SK-N-SH (cell line): ENCODE data around the gene PTGDR2. TPM values are rescaled to one million over a fixed set of nuclear protein-coding genes. Genes with fewer than 3 reads are reported as not detected.
A peak's percentile ranks its signal among the peaks of the same experiment; 100 is the strongest.

Source experiments
- CTCF ChIA-PET: fragments of 300-600, 350-600 bp; formaldehyde crosslinking; extraction: SDS; loops from one replicate; lab custom pipeline; 2021; lab: Yijun Ruan, JAX
- POLR2A ChIA-PET: fragments of 350-600 bp; sonication (Branson Sonifier 250); formaldehyde crosslinking; extraction: SDS; loops from one replicate; lab custom pipeline; 2020; ENCODE audit warnings: antibody characterized with exemption, inconsistent platforms; lab: Yijun Ruan, JAX
- DNase-seq: peaks from one replicate; pipeline ENCODE4 v3.0.0; 2012
- H2AFZ ChIP-seq: fragments of 200-600 bp; sonication (generic); 2 replicates; pipeline ENCODE4 v1.8.1; 2016; ENCODE audit warnings: antibody characterized with exemption, mild to moderate bottlenecking, low read depth
- H3F3A ChIP-seq: fragments of 200-600 bp; sonication (generic); replicated peaks from 2 replicates; pipeline ENCODE3; 2016; ENCODE audit warnings: antibody characterized with exemption, mild to moderate bottlenecking; ENCODE audit not compliant: insufficient read depth
- H3K27ac ChIP-seq, 2 experiments: fragments of 200-500 bp in 1 of 2; fragments of 200-600 bp in 1 of 2; sonication (Bioruptor generic) in 1 of 2; sonication (generic), shearing (Covaris generic) in 1 of 2; 2 replicates each; pipeline versions ENCODE4 v1.5.1 to v1.6.1; 2014 to 2016; ENCODE audit warnings: low read depth in 2 of 2, inconsistent platforms in 1 of 2, low read length in 1 of 2, mild to moderate bottlenecking in 1 of 2, mixed read lengths in 1 of 2
- H3K27me3 ChIP-seq: fragments of 200-600 bp; sonication (generic), shearing (Covaris generic); 2 replicates; pipeline ENCODE4 v1.6.1; 2016; ENCODE audit warnings: mixed run types; ENCODE audit not compliant: insufficient read depth
- H3K36me3 ChIP-seq, 2 experiments: fragments of 200-500 bp in 1 of 2; fragments of 200-600 bp in 1 of 2; sonication (Bioruptor generic) in 1 of 2; sonication (generic) in 1 of 2; replicated peaks in 1 of 2; 2 replicates each; pipeline versions ENCODE3 to v1.5.1; 2014 to 2016; ENCODE audit warnings: low read length in 1 of 2, mild to moderate bottlenecking in 1 of 2; ENCODE audit not compliant: insufficient read depth in 2 of 2, control insufficient read depth in 1 of 2
- H3K4me1 ChIP-seq, 2 experiments: fragments of 200-500 bp in 1 of 2; fragments of 200-600 bp in 1 of 2; sonication (Bioruptor generic) in 1 of 2; sonication (generic), shearing (Covaris generic) in 1 of 2; 2 replicates each; pipeline versions ENCODE4 v1.5.1 to v1.6.1; 2014 to 2016; ENCODE audit warnings: low read depth in 1 of 2, low read length in 1 of 2, mixed run types in 1 of 2; ENCODE audit not compliant: insufficient read depth in 2 of 2, control insufficient read depth in 1 of 2
- H3K4me2 ChIP-seq: fragments of 200-600 bp; sonication (generic), shearing (Covaris generic); 2 replicates; pipeline ENCODE4 v1.6.1; 2017; ENCODE audit warnings: mixed run types
- H3K4me3 ChIP-seq, 2 experiments: fragments of 200-500 bp in 1 of 2; fragments of 200-600 bp in 1 of 2; sonication (Bioruptor generic) in 1 of 2; sonication (generic), shearing (Covaris generic) in 1 of 2; 2 replicates each; pipeline versions ENCODE4 v1.5.1 to v1.8.1; 2014 to 2016; ENCODE audit warnings: low read depth in 2 of 2, inconsistent platforms in 1 of 2, low read length in 1 of 2, mild to moderate bottlenecking in 1 of 2, mixed read lengths in 1 of 2, moderate library complexity in 1 of 2
- H3K79me2 ChIP-seq: fragments of 200-600 bp; sonication (generic); 2 replicates; pipeline ENCODE4 v1.8.1; 2017; ENCODE audit warnings: mild to moderate bottlenecking; ENCODE audit not compliant: insufficient read depth
- H3K9ac ChIP-seq: fragments of 200-600 bp; sonication (generic); 2 replicates; pipeline ENCODE4 v1.6.1; 2017; ENCODE audit warnings: mixed run types
- H3K9me2 ChIP-seq: fragments of 200-600 bp; sonication (generic); 2 replicates; pipeline ENCODE4 v1.6.1; 2017; ENCODE audit warnings: mixed run types
- H3K9me3 ChIP-seq: fragments of 200-600 bp; sonication (generic); 2 replicates; pipeline ENCODE4 v1.6.1; 2017; ENCODE audit warnings: mixed run types, mild to moderate bottlenecking, moderate library complexity
- H4K20me1 ChIP-seq: fragments of 200-600 bp; sonication (generic); 2 replicates; pipeline ENCODE4 v1.6.1; 2017; ENCODE audit warnings: mild to moderate bottlenecking, mixed run types; ENCODE audit not compliant: insufficient read depth
- FOSL2 ChIP-seq: IDR thresholded peaks from 2 replicates; pipeline ENCODE4 v1.4.0; 2012; ENCODE audit warnings: low read depth, mild to moderate bottlenecking, moderate library complexity, borderline replicate concordance
- MAX ChIP-seq: IDR thresholded peaks from 2 replicates; pipeline ENCODE4 v1.4.0; 2012; ENCODE audit warnings: low read depth
- NFIC ChIP-seq: IDR thresholded peaks from 2 replicates; pipeline ENCODE4 v1.4.0; 2012; ENCODE audit warnings: borderline replicate concordance
- RAD21 ChIP-seq: IDR thresholded peaks from 2 replicates; pipeline ENCODE4 v1.6.1; 2012; ENCODE audit warnings: mild to moderate bottlenecking, low read length
- SMC3 ChIP-seq: IDR thresholded peaks from 2 replicates; pipeline ENCODE4 v1.6.1; 2012; ENCODE audit warnings: low read depth, low read length, improper control_type of control experiment
- TEAD4 ChIP-seq: IDR thresholded peaks from 2 replicates; pipeline ENCODE4 v1.4.0; 2012; ENCODE audit warnings: mild to moderate bottlenecking, borderline replicate concordance; ENCODE audit not compliant: insufficient read depth
- WGBS: methylation state at CpG from one replicate; pipeline ENCODE4 v1.1.6; 2017; ENCODE audit warnings: low lambda C conversion rate; 5-methylcytosine and 5-hydroxymethylcytosine counted together
- polyA plus RNA-seq, 3 experiments: library from polyadenylated mRNA; depleted of rRNA; stranded (reverse); fragments of >200 nt; gene quantifications; 2 replicates each; pipeline ENCODE4 v1.2.3, GENCODE V29; 2012
- TF ChIP-seq, protein P1 (sequence below): fragments of 150-350 bp; IDR thresholded peaks from 2 replicates; pipeline ENCODE4 v1.6.1; 2016; ENCODE audit warnings: mild to moderate bottlenecking, low read depth, low read length
- TF ChIP-seq, protein P2 (sequence below): fragments of 200-600 bp; sonication (generic); IDR thresholded peaks from 2 replicates; pipeline ENCODE4 v1.6.1; 2017; ENCODE audit warnings: antibody characterized with exemption, mild to moderate bottlenecking, moderate library complexity

Gene PTGDR2
- polyA plus RNA-seq, 1 of the 3 experiments (the other 2 are of a cell fraction), result 0.02 TPM

DNA sequence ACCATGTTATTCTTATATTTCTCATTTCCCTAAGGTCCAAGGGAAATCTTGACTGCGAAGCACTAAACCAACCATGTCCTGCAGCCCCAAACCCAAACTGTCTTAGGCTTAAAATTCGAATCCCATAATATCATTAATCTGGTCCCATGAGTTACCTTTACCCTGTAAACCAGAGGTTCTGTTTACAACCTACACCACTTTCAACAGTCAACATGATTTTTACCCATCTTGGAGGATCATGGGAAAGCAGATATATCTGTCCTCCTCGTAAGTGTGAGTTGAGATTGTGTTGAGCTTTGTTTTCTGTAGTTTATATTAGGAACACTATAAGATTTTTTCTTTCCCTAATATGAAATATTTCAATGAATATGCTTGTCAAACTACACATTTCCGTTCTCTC lies 44.2 kb upstream of the PTGDR2 start (continued):
- no peak for TF ChIP-seq NFIC
- TF ChIP-seq, protein P1, sequence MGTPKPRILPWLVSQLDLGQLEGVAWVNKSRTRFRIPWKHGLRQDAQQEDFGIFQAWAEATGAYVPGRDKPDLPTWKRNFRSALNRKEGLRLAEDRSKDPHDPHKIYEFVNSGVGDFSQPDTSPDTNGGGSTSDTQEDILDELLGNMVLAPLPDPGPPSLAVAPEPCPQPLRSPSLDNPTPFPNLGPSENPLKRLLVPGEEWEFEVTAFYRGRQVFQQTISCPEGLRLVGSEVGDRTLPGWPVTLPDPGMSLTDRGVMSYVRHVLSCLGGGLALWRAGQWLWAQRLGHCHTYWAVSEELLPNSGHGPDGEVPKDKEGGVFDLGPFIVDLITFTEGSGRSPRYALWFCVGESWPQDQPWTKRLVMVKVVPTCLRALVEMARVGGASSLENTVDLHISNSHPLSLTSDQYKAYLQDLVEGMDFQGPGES, result no peak

GRCh38 chr11:60899046-60899936 lies 43.5 kb upstream of the PTGDR2 start:
- POLR2A ChIA-PET, result interaction anchor here (1.0 kb wide), 2 partner anchors 10 to 67 kb away, joined by 3 to 4 read pairs; no protein-coding TSS in a partner anchor
- Histone ChIP-seq H3K4me1 (peaks cover 0 to 1% of the 10 kb centered on the region in 2 experiments; a peak in 1 of 4 replicates), H3K9me2 (no peaks in the 10 kb centered on the region), H3K4me2 (no peak overlapping the region), H3K9me3 (no peaks in the 10 kb centered on the region), H3K79me2 (peaks cover 24% of the 10 kb centered on the region), H3K27me3 (no peaks in the 10 kb centered on the region), H4K20me1 (peaks cover 14% of the 10 kb centered on the region)
- WGBS, result 59% methylated on average over 12 of the region's 12 CpGs
- TF ChIP-seq SMC3 (peak; percentile 82), TEAD4 (no peak), RAD21 (peak; percentile 71), FOSL2 (no peak)
- TF ChIP-seq, protein P2, sequence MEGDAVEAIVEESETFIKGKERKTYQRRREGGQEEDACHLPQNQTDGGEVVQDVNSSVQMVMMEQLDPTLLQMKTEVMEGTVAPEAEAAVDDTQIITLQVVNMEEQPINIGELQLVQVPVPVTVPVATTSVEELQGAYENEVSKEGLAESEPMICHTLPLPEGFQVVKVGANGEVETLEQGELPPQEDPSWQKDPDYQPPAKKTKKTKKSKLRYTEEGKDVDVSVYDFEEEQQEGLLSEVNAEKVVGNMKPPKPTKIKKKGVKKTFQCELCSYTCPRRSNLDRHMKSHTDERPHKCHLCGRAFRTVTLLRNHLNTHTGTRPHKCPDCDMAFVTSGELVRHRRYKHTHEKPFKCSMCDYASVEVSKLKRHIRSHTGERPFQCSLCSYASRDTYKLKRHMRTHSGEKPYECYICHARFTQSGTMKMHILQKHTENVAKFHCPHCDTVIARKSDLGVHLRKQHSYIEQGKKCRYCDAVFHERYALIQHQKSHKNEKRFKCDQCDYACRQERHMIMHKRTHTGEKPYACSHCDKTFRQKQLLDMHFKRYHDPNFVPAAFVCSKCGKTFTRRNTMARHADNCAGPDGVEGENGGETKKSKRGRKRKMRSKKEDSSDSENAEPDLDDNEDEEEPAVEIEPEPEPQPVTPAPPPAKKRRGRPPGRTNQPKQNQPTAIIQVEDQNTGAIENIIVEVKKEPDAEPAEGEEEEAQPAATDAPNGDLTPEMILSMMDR, result peak; percentile 95
- TF ChIP-seq, all 33 proteins: peak for 3
- DNase-seq, result peak; percentile 69
- Histone ChIP-seq H3K9ac (no peak overlapping the region), H3F3A (peaks cover 13% of the 10 kb centered on the region), H2AFZ (no peak overlapping the region), H3K36me3 (peaks cover 72 to 93% of the 10 kb centered on the region in 2 experiments), H3K4me3 (no peak overlapping the region; a peak in 1 of 4 replicates), H3K27ac (no peak overlapping the region)
- CTCF ChIA-PET, result interaction anchor here (0.6 to 21.9 kb wide), 40 partner anchors 8 to 288 kb away, joined by 3 to 550 read pairs (median 4); partner anchors contain the start of genes CCDC86, PTGDR2, TMEM109 and TMEM132A

DNA sequence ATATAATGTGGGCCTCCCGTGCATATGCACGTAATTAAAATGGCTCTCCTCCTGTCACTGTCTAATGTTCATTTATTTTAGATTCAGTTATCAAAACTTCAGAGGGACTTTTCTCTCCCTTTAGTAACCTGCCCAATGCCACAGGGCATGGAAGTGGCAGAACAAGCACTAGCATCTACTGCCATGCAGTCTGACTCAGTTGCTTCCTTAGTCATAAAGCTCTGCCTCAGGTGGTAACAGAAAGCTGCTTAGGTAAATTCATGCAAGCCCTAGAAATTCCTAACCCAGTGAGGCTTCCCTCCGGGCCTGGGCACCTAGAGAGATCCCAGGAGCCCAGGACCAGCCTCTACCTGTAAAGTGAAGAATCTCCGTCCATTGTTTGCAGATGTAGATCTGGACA lies 41.7 kb upstream of the PTGDR2 start:
- CTCF ChIA-PET, result interaction anchor here (3.1 to 21.9 kb wide), 4 partner anchors 9 to 122 kb away, joined by 16 to 550 read pairs (median 39); partner anchors contain the start of gene CCDC86

More for the DNA sequence above, 41.7 kb upstream of the PTGDR2 start:
- Histone ChIP-seq H3K4me1 (no peaks in the 10 kb centered on the region), H3K9me3 (no peaks in the 10 kb centered on the region), H3F3A (peaks cover 13% of the 10 kb centered on the region), H3K27me3 (no peaks in the 10 kb centered on the region), H4K20me1 (no peaks in the 10 kb centered on the region), H3K9me2 (no peaks in the 10 kb centered on the region), H2AFZ (no peak overlapping the region), H3K9ac (no peak overlapping the region), H3K36me3 (peaks cover 84 to 91% of the 10 kb centered on the region in 2 experiments), H3K27ac (no peak overlapping the region), H3K4me3 (no peak overlapping the region), H3K79me2 (peaks cover 6% of the 10 kb centered on the region; the same call in 1 of the 2 replicates), H3K4me2 (no peak overlapping the region)
- DNase-seq, result no peak
- no peak for TF ChIP-seq TEAD4
- no peak for TF ChIP-seq MAX
- 97% methylated on average over 4 of the region's 4 CpGs for WGBS
- POLR2A ChIA-PET, result no interaction called here
